Fibroblast of skin of abdomen (primary cell): ENCODE data around the gene CCNL2.

Experiments
- DNase-seq: peaks from one replicate; pipeline ENCODE4 v3.0.0-alpha.2; 2013

Gene CCNL2

GRCh38 chr1:1340791-1341548 is 58.2 kb downstream of the CCNL2 start:
- DNase-seq = no peak

GRCh38 chr1:1340185-1340584 is 59.0 kb downstream of the CCNL2 start:
- DNase-seq = no peak

GRCh38 chr1:1338278-1338677 is 60.9 kb downstream of the CCNL2 start:
- no peak for DNase-seq

- DNase-seq = no peak
These were observed 61.4 kb downstream of the CCNL2 start for GRCh38 chr1:1337793-1338147.

GRCh38 chr1:1336931-1337792 is 62.0 kb downstream of the CCNL2 start:
- DNase-seq = no peak

- no peak for DNase-seq
These were observed 62.7 kb downstream of the CCNL2 start for GRCh38 chr1:1336446-1336845.

- no peak for DNase-seq
These were observed 63.3 kb downstream of the CCNL2 start for GRCh38 chr1:1335792-1336248.
